ENCODE results near the gene OR10G2. TPM values are rescaled to one million over a fixed set of nuclear protein-coding genes. Genes with fewer than 3 reads are reported as not detected.
"Not testable (repeated sequence)": the region's sequence is repeated elsewhere in the genome, so short reads cannot be mapped to it uniquely, and the experiment has no call there.

The OR10G2 gene
- total and polyA plus RNA-seq, 4 donors: not detected

- Histone ChIP-seq H3K36me3 (ENCODE audit: control insufficient read depth in 1 of 2, insufficient read depth in 2 of 2, low read length in 1 of 2) (no peaks in the 10 kb centered on the region), H3K4me1 (ENCODE audit: control insufficient read depth in 1 of 2, insufficient read depth in 2 of 2, low read length in 2 of 2) (no peaks in the 10 kb centered on the region), H3K4me3 (ENCODE audit: low read length in 2 of 2) (no peak overlapping the region), H3K27me3 (ENCODE audit: control insufficient read depth in 1 of 2, insufficient read depth in 2 of 2, low read length in 1 of 2) (no peaks in the 10 kb centered on the region), H3K9me3 (ENCODE audit: control insufficient read depth, low read length) (no peaks in the 10 kb centered on the region), H3K27ac (ENCODE audit: low read depth in 1 of 2, low read length in 2 of 2) (no peak overlapping the region)
- WGBS, 2 donors: 63 to 83% methylated on average over 8 of the region's 8 CpGs
- no peak for ATAC-seq (ENCODE audit: low FRiP score)
- DNase-seq: no peak
- intact Hi-C loops (cut with DNase I): no loop called here
Observed at GRCh38 chr14:21617614-21618013, 17.1 kb downstream of the OR10G2 start.

- 68 to 83% methylated on average over 1 of the region's 1 CpG for WGBS, 2 donors
- no peak overlapping the region for H3K4me3 ChIP-seq (ENCODE audit: low read length in 2 of 2)
- no peak overlapping the region for H3K27ac ChIP-seq (ENCODE audit: low read depth in 1 of 2, low read length in 2 of 2)
- H3K36me3 ChIP-seq (ENCODE audit: control insufficient read depth in 1 of 2, insufficient read depth in 2 of 2, low read length in 1 of 2): no peaks in the 10 kb centered on the region
- intact Hi-C loops (cut with DNase I): no loop called here
- no peak for DNase-seq
- no peaks in the 10 kb centered on the region for H3K4me1 ChIP-seq (ENCODE audit: control insufficient read depth in 1 of 2, insufficient read depth in 2 of 2, low read length in 2 of 2)
- no peaks in the 10 kb centered on the region for H3K9me3 ChIP-seq (ENCODE audit: control insufficient read depth, low read length)
- H3K27me3 ChIP-seq (ENCODE audit: control insufficient read depth in 1 of 2, insufficient read depth in 2 of 2, low read length in 1 of 2): no peaks in the 10 kb centered on the region
- ATAC-seq (ENCODE audit: low FRiP score): no peak
Observed at GRCh38 chr14:21614240-21614639, 20.5 kb downstream of the OR10G2 start.

GRCh38 chr14:21612324-21612723 is 22.4 kb downstream of the OR10G2 start:
- DNase-seq: no peak
- H3K27me3 ChIP-seq (ENCODE audit: control insufficient read depth in 1 of 2, insufficient read depth in 2 of 2, low read length in 1 of 2): no peaks in the 10 kb centered on the region
- intact Hi-C loops (cut with DNase I): no loop called here
- no peak overlapping the region for H3K27ac ChIP-seq (ENCODE audit: low read depth in 1 of 2, low read length in 2 of 2)
- ATAC-seq (ENCODE audit: low FRiP score): no peak
- H3K4me3 ChIP-seq (ENCODE audit: low read length in 2 of 2): no peak overlapping the region
- no peaks in the 10 kb centered on the region for H3K9me3 ChIP-seq (ENCODE audit: control insufficient read depth, low read length)
- no peaks in the 10 kb centered on the region for H3K36me3 ChIP-seq (ENCODE audit: control insufficient read depth in 1 of 2, insufficient read depth in 2 of 2, low read length in 1 of 2)
- no peaks in the 10 kb centered on the region for H3K4me1 ChIP-seq (ENCODE audit: control insufficient read depth in 1 of 2, insufficient read depth in 2 of 2, low read length in 2 of 2)
- WGBS, 2 donors: 81 to 84% methylated on average over 6 of the region's 6 CpGs

GRCh38 chr14:21602181-21602580 is 32.6 kb downstream of the OR10G2 start:
- intact Hi-C loops (cut with DNase I); H3K9me3 ChIP-seq (ENCODE audit: control insufficient read depth, low read length); H3K27ac ChIP-seq (ENCODE audit: low read depth in 1 of 2, low read length in 2 of 2); ATAC-seq (ENCODE audit: low FRiP score); H3K4me1 ChIP-seq (ENCODE audit: control insufficient read depth in 1 of 2, insufficient read depth in 2 of 2, low read length in 2 of 2); H3K27me3 ChIP-seq (ENCODE audit: control insufficient read depth in 1 of 2, insufficient read depth in 2 of 2, low read length in 1 of 2); DNase-seq; H3K36me3 ChIP-seq (ENCODE audit: control insufficient read depth in 1 of 2, insufficient read depth in 2 of 2, low read length in 1 of 2); H3K4me3 ChIP-seq (ENCODE audit: low read length in 2 of 2): not testable (repeated sequence)
- 86 to 89% methylated on average over 6 to 8 of the region's 8 CpGs for WGBS, 2 donors

- ATAC-seq (ENCODE audit: low FRiP score): no peak
- 77 to 81% methylated on average over 4 of the region's 4 CpGs for WGBS, 2 donors
- H3K4me3 ChIP-seq (ENCODE audit: low read length in 2 of 2): no peak overlapping the region
- intact Hi-C loops (cut with DNase I): no loop called here
- H3K4me1 ChIP-seq (ENCODE audit: control insufficient read depth in 1 of 2, insufficient read depth in 2 of 2, low read length in 2 of 2): no peaks in the 10 kb centered on the region
- no peak for DNase-seq
- H3K27me3 ChIP-seq (ENCODE audit: control insufficient read depth in 1 of 2, insufficient read depth in 2 of 2, low read length in 1 of 2): no peaks in the 10 kb centered on the region
- no peaks in the 10 kb centered on the region for H3K36me3 ChIP-seq (ENCODE audit: control insufficient read depth in 1 of 2, insufficient read depth in 2 of 2, low read length in 1 of 2)
- no peak overlapping the region for H3K27ac ChIP-seq (ENCODE audit: low read depth in 1 of 2, low read length in 2 of 2)
- peaks cover 6% of the 10 kb centered on the region for H3K9me3 ChIP-seq (ENCODE audit: control insufficient read depth, low read length)
Observed at GRCh38 chr14:21589317-21589716, 45.4 kb downstream of the OR10G2 start.

Other genes with a start within 250 kb of the OR10G2 start
- 10 to 100 TPM; 66.0 to 73.3 TPM for gene CHD8, start 178.8 kb downstream of the OR10G2 start, total RNA-seq
- gene CHD8, start 178.8 kb downstream of the OR10G2 start, polyA plus RNA-seq: 10 to 100 TPM; 10.4 to 28.5 TPM
- 10 to 100 TPM; 30.5 to 31.6 TPM for gene RAB2B, start 158.0 kb downstream of the OR10G2 start, total RNA-seq
- 10 to 100 TPM in 1 of 2 donors, 1 to 10 TPM in 1; 8.6 to 21.7 TPM for gene RAB2B, start 158.0 kb downstream of the OR10G2 start, polyA plus RNA-seq
- 10 to 100 TPM; 67.8 to 75.7 TPM for gene TOX4, start 157.7 kb downstream of the OR10G2 start, total RNA-seq
- gene TOX4, start 157.7 kb downstream of the OR10G2 start, polyA plus RNA-seq: 10 to 100 TPM; 19.0 to 41.8 TPM
- 10 to 100 TPM; 32.5 to 45.5 TPM for gene METTL3, start 123.6 kb downstream of the OR10G2 start, total RNA-seq
- 10 to 100 TPM in 1 of 2 donors, 1 to 10 TPM in 1; 8.6 to 48.4 TPM for gene METTL3, start 123.6 kb downstream of the OR10G2 start, polyA plus RNA-seq
- gene SALL2, start 108.6 kb downstream of the OR10G2 start, total RNA-seq: 10 to 100 TPM in 1 of 2 donors, 1 to 10 TPM in 1; 9.2 to 12.2 TPM
- gene SALL2, start 108.6 kb downstream of the OR10G2 start, polyA plus RNA-seq: 1 to 10 TPM; 4.1 to 7.0 TPM
- not detected for gene OR10G3, start 54.9 kb downstream of the OR10G2 start, total RNA-seq
- under 1 TPM in 1 of 2 donors, not detected in 1; 0.63 TPM for gene OR10G3, start 54.9 kb downstream of the OR10G2 start, polyA plus RNA-seq
- not detected for gene OR4E2, start 18.9 kb upstream of the OR10G2 start, total RNA-seq
- gene OR4E2, start 18.9 kb upstream of the OR10G2 start, polyA plus RNA-seq: not detected
- gene OR4E1, start 38.9 kb upstream of the OR10G2 start, total RNA-seq: not detected
- gene OR4E1, start 38.9 kb upstream of the OR10G2 start, polyA plus RNA-seq: not detected

All from aorta (tissue), 5 donors.